ENCODE data around the gene CCDC92B.
"Not testable (repeated sequence)": the region's sequence is repeated elsewhere in the genome, so short reads cannot be mapped to it uniquely, and the experiment has no call there.

Gene CCDC92B

GRCh38 chr17:2681650-2682049 is 67.8 kb downstream of the CCDC92B start:
- in situ Hi-C loops (cut with HindIII; ENCODE audit: low pct_ligation_motif_present, low pct_unique_long_range_greater_than_20kb, low sequenced_read_pairs): no loop called here
- DNase-seq: no peak

DNA sequence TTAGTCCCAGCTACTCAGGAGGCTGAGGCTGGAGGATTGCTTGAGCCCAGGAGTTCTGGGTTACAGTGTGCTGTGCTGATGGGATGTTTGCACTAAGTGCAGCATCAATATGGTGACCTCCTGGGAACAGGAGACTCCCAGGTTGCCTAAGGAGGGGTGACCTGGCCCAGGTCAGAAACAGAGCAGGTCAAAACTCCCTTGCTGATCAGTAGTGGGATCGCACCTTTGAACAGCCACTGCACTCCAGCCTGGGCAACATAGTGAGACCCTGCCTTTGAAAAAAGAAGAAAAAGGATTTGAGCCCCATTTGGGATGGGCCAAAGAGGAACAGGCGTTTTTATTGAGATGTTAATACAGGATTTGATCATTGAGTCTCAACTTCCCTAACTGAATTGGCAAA is 68.5 kb downstream of the CCDC92B start:
- DNase-seq: no peak
- in situ Hi-C loops (cut with HindIII; ENCODE audit: low pct_ligation_motif_present, low pct_unique_long_range_greater_than_20kb, low sequenced_read_pairs): no loop called here

DNA sequence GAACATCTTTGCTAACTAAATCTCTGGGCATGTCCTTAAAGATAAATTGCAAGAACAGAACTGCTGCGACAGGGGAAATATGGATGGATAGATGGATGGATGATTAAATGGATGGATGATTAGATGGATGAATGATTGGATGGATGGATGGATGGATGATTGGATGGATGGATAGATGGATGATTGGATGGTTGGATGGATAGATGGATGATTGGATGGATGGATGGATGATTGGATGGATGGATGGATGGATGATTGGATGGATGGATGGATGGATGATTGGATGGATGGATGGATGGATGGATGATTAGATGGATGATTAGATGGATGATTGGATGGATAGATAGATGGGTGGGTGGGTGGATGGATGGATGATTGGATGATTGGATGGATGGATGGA is 70.2 kb downstream of the CCDC92B start:
- in situ Hi-C loops (cut with HindIII; ENCODE audit: low pct_ligation_motif_present, low pct_unique_long_range_greater_than_20kb, low sequenced_read_pairs); DNase-seq: not testable (repeated sequence)
